ENCODE data around the gene DDI1. TPM values are rescaled to one million over a fixed set of nuclear protein-coding genes. Genes with fewer than 3 reads are reported as not detected.
A peak's percentile ranks its signal among the peaks of the same experiment; 100 is the strongest.

DDI1 gene
- total and polyA plus RNA-seq, 12 donors = not detected

GRCh38 chr11:104024572-104024971 lies 11.9 kb upstream of the DDI1 start:
- no peaks in the 10 kb centered on the region for H3K4me1 ChIP-seq
- WGBS, 2 donors = 93 to 95% methylated on average over 2 of the region's 2 CpGs
- intact Hi-C loops (cut with DNase I) = loop anchor here in 1 of 10 donors (10.0 kb wide), 1 partner anchor 60 kb away; no protein-coding TSS in a partner anchor
- TF ChIP-seq CTCF (IDR thresholded peaks at IDR 0.05) = no peak
- no peaks in the 10 kb centered on the region for H3K36me3 ChIP-seq
- no peak overlapping the region for H3K4me3 ChIP-seq
- no peak for ATAC-seq
- no peaks in the 10 kb centered on the region for H3K27me3 ChIP-seq
- H3K27ac ChIP-seq = no peak overlapping the region
- no peaks in the 10 kb centered on the region for H3K9me3 ChIP-seq
- DNase-seq = no peak

GRCh38 chr11:104028476-104029263 lies 7.8 kb upstream of the DDI1 start:
- H3K9me3 ChIP-seq = peaks cover 0 to 12% (median 0%) of the 10 kb centered on the region in 11 donors
- no peaks in the 10 kb centered on the region for H3K36me3 ChIP-seq
- TF ChIP-seq CTCF (IDR thresholded peaks at IDR 0.05) = no peak
- no peaks in the 10 kb centered on the region for H3K27me3 ChIP-seq
- intact Hi-C loops (cut with DNase I) = loop anchor here in 1 of 10 donors (10.0 kb wide), 1 partner anchor 56 kb away; no protein-coding TSS in a partner anchor
- H3K4me1 ChIP-seq = peaks cover 0 to 8% (median 3%) of the 10 kb centered on the region in 9 donors
- no peak overlapping the region for H3K27ac ChIP-seq
- WGBS, 2 donors = 49 to 52% methylated on average over 3 of the region's 3 CpGs
- DNase-seq (no peak), ATAC-seq (no peak)
- no peak overlapping the region for H3K4me3 ChIP-seq

- Histone ChIP-seq H3K27me3 (no peaks in the 10 kb centered on the region), H3K27ac (peak overlapping the region in 2 of 10 donors; percentile 10 to 41), H3K4me1 (peaks cover 0 to 11% (median 4%) of the 10 kb centered on the region in 9 donors), H3K9me3 (peaks cover 0 to 12% (median 0%) of the 10 kb centered on the region in 11 donors), H3K4me3 (no peak overlapping the region), H3K36me3 (no peaks in the 10 kb centered on the region)
- intact Hi-C loops (cut with DNase I) = no loop called here
- DNase-seq (no peak), ATAC-seq (peak in 2 of 8 donors; percentile 58 to 68)
- TF ChIP-seq CTCF (IDR thresholded peaks at IDR 0.05) = no peak
Measured at GRCh38 chr11:104033134-104033533, 3.3 kb upstream of the DDI1 start.

GRCh38 chr11:104033561-104033960 lies 2.9 kb upstream of the DDI1 start:
- peaks cover 0 to 11% (median 4%) of the 10 kb centered on the region in 9 donors for H3K4me1 ChIP-seq
- DNase-seq (no peak), ATAC-seq (peak in 1 of 8 donors; percentile 59)
- no peaks in the 10 kb centered on the region for H3K27me3 ChIP-seq
- H3K27ac ChIP-seq = peak overlapping the region in 2 of 10 donors; percentile 10 to 41
- peaks cover 0 to 12% (median 0%) of the 10 kb centered on the region in 11 donors for H3K9me3 ChIP-seq
- no peak for TF ChIP-seq CTCF (IDR thresholded peaks at IDR 0.05)
- H3K36me3 ChIP-seq = no peaks in the 10 kb centered on the region
- no peak overlapping the region for H3K4me3 ChIP-seq
- intact Hi-C loops (cut with DNase I) = no loop called here
- WGBS, 2 donors = 26 to 42% methylated on average over 1 of the region's 1 CpG
